NCI-H2227 (cell line): Measurements from ENCODE around the gene METTL22.
"Not testable (repeated sequence)": the region's sequence is repeated elsewhere in the genome, so short reads cannot be mapped to it uniquely, and the experiment has no call there.

Experiments
- DNase-seq: peaks from one replicate; lab custom pipeline; 2025; ENCODE audit not compliant: unreplicated experiment; lab: John Stamatoyannopoulos, UW

The METTL22 gene

DNA sequence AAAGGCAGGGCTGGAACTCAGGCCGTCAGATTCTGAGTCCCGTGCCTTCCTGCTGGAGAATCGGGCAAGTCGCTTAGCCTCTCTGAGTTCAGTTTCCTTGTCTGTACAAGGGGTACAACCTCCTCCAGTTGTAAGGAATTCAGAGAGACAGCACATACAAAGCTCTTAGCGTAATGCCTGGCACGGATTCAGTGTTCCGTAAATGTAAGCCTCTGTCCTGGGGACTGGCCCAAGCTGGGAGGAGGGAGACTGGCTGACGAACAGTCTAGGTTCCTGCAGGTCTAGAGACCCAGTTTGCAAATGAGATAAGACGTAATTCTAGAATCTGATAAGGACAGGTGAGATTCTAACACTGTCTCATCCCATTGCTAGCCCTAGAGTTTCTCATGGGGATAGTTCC is 9.9 kb downstream of the METTL22 start:
- no peak for DNase-seq

DNA sequence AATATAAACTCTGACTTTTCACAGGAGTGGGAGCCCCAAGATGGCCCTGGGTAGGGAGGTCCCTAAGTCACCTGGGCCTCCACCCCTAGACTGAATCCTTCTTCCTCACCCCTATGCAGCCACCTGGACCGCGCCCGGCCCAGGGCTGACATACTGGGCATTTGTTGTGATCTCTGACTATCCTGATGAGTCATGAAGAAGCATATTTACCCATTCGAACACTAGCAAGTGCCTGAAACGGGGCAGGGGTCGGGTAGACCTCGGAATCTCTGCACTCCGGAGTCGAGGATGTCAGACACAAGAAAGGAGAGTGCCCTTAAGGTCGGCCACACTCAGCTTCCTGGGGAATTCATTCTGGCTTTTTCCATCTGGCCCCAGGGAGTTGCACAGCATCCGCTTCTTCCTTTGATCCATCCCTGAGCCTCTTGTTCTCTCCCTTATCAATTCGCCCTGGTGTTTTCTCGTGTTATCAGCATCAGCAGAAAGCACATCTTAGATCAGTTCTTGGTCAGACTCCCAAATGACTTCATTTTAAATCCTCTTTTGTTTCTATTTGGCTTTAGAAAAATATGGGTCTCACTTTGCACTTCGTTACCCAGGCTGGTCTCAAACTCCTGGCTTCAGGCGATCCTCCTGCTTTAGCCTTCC is 10.4 kb downstream of the METTL22 start:
- DNase-seq: no peak

DNA sequence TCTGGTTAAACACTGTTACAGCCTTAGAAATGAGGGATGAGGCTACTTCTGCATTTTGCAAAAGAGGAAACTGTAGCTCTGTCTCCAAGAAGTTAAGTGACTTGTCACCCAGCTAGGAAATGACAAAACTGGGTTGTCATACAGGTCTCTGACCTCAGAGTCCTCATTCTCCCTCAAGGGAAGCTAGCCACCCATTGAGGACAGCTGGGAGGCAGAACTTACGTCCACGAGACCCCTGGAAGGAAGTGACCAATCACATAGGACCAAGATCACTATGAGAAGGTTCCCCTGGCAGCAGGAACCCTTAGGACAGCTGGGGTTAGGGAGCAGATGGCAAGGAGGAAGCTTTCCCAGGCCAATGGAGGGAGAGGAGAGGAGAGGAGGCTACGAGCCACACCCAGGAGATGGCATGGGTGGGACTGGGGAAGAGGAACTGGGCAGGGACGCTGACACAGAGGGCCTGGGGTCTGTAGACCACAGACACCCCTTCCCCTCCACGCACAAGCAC is 11.2 kb downstream of the METTL22 start:
- DNase-seq: no peak

DNA sequence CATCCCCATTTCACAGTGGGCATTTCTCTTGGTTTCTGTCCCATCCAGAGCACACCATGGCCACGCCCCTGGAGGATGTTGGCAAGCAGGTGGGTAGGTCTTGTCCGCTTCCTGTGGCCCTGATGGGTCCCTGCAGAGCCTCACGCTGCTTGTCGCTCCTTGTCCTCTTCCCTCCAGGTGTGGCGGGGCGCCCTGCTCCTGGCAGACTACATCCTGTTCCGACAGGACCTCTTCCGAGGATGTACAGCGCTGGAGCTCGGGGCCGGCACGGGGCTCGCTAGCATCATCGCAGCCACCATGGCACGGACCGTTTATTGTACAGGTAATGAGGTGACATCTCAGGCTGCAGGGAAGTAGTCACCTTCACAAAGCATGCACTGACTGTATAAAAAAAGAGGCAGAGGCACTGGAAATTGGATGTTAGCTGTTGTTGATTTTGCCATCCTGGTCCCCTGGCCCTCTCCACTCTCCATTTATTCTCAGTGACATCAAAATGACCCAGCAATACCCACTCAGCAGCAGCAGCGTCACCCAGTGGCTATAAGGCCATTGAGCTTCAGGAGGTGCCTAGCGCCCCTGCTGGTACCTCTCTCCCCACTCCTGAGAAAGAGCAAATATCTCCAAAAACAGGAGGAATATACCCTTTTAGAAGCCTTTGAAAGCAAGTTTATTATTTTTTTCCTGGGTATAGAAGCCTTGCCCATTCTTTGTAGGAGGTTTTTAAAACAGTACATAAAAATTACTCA is 13.7 kb downstream of the METTL22 start:
- peak; percentile 73 for DNase-seq

DNA sequence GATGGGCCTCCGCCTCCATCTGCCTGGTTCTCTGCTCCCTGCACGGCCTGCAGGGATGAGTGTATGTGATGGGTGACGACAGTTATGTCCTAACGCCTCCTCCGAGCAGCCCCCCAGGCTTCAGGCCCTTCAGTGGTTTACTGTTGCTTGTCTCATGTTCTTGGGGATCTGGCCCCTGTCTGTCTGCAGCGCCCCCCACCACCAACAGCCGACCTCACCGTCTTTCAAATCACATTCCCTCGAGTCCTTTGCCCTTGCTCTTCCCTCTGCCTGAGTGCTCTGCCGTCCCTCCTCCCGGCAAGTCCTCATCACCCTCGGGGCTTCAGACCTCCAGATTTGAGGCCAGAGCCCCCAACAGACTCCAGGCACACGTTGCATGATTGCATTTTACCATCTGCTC is 18.2 kb downstream of the METTL22 start:
- DNase-seq: no peak

DNA sequence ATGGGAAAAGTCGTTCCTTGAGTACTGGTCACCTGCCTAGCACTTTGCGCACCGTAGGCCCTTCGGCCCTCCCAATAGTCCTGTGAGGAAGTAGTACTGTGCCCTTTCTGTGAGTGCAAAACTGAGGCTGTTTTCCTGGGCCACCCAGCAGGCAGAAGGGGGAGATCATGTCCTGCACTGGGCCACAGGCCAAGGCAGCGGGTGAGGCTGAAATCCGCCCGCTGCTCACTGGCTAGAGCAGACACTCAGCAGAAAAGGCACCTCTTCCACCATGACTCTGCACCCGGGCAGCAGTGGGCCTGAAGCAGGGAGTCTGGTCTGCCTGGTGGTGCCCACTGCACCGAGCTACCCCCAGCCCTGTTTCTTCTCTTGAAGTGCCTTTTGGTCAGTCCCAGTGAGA is 20.2 kb downstream of the METTL22 start:
- no peak for DNase-seq

DNA sequence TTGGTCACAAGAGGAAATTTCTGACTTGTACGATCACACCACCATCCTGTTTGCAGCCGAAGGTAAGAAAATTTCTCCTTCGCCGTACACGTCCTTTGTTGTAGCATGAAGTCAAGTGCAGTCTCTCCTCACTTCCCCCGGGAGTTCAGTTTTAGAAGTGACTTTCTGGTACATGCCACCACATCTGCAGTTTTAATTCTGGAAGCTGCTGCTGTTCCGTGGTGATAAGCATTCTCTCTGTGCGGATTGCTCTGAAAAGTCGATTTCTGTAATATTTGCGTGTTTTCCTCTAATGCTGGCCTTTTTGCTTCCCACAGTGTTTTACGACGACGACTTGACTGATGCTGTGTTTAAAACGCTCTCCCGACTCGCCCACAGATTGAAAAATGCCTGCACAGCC is 20.6 kb downstream of the METTL22 start:
- DNase-seq: no peak

DNA sequence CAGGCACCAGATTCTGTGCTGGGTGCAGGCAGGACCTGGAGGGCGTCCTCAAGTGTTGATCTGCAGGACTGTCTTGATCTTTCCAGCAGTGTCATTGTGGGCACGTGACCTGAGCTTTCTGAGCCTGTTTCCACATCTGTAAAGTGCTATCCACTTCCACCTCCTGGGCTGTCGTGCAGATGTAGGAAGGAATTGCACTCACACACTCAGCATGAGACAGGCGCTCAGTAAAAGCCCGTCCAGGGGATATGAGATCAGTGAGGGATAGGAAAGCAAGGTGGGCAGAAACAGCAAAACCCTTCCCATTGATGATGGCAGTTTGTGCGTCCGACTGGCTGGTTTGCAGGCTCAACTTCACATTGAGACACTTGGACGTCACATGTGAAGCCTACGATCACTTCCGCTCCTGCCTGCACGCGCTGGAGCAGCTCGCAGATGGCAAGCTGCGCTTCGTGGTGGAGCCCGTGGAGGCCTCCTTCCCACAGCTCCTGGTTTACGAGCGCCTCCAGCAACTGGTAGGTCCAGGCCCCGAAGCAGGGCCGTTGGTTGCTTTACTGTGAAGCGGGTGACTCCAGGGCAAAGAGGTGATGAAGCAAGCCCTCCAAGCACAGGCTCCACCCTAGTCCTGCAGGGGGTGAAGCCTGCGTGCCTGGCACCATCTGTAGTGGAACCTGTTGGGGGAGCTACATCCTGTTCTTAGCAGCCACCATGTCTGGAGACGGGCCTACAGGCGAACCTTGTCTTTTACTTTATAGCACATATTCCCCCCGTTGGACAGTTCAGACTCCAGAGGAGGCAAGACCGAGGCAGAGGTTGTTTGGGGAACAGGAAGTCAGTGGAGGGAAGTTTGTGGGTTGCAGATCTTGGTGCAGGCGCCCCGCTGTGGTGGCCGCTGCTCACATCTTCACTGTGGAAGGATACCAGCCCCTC is 23.0 kb downstream of the METTL22 start:
- DNase-seq: no peak

DNA sequence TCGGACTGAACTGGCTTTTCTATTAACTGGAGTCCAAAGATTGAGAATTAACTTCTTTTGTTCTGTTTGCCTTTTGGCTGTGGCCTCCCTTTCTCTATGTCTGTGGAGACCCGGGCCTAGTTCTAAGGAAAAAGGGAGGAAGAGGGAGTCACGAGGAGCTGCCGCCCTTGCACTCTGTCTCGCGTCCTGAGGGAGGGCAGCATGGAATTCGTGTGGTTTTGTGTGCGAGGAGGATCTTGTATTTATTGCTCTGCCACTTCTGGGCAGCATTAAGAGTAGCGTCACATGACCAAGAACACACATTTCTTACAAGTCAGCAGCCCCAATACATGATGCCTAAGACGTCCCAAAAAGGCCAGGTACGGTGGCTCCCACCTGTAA is 23.6 kb downstream of the METTL22 start:
- DNase-seq: no peak

DNA sequence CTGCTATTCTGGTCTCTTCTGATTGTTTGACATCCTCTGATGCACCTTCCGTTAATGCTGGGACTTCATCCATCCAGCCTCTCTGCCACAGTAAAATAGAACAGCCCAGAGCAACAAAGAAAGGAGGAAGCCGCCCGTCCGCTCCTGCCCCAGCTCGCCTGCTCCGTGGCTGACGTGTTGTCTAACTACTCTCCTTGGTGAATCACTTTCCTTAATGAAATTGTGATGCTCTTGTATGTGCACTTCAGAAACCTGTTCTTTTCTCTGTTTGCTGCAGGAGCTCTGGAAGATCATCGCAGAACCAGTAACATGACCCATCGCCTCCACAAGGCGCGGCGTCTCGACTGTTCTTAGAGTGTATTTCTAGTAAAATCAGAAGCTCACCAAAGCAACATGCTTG is 24.3 kb downstream of the METTL22 start:
- DNase-seq: no peak

DNA sequence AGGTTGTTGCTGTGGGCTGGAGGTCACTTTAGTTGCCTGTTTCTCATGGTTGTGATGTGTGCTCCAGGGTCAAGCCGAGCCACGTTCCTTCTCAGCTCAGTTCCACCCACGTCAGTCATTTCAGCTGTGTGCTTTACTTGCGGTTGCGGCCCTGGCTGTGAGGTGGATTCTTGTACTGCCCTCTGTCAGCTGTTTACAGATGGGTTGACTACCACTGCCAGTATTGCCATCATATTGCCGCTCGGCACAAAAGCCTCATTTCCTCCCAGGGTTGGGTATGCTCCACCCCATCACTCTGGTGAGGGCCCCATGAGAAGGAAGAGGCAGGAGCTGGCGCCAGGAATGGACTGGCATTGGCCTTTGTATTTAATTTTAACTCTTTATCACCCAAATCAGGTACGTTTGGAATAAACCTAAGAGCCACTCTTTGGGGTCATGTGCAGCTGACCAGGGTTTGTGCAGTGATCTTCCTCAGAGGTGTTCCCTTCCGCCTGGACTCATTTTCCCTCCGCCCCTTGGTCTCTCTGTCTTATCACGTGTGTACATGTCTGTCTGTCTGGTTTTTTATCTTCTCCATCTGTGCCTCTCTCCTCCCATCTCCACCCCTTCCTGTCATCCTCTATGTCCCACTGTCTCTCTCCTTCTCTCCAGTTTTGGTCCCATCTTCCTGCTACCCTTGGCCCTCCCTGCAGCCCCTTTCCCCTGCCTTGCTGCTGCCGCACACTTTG is 25.0 kb downstream of the METTL22 start:
- DNase-seq: no peak

DNA sequence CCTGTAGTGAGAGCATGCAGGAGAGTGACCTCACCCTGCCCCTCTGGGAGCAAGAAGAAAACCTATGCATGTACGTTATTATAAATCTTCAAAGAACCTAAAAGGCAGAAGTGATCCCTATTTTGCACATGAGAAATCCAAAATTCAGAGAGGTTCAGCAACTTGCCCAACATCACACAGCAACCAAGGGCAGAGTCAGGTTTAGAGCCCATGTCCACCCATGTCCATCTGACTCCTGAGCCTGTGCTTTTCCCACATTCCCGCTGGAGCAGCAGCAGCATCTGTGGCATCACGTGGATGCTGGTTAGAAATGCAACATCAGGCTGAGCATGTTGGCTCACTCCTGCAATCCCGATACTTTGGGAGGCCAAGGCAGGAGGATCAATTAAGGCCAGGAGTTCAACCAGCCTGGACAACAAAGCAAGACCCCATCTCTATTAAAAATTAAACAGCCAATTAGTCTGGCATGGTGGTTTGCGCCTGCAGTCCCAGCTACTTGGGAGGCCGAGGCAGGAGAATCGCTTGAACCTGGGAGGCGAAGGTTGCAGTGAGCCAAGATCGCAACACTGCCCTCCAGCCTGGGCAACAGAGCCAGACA is 26.3 kb downstream of the METTL22 start:
- DNase-seq: no peak

DNA sequence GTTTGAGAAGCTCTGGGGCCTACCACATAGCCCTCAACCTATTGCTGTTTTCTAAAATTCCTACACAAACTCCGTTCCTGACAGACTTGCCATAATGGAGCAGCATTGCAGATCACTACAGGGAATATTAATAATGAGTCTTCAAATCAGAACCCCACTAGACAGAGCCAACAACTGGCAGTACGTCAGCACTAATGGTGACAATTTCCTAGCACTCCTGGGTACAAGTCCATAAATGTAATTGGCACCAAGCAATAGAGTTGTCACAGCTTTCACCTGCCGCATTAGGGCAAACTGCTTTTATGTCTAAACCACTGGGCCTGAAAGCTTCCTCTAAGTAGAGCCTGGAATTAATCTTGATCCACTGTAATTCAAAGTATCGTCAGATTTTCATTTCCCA is 27.4 kb downstream of the METTL22 start:
- DNase-seq: peak; percentile 44

DNA sequence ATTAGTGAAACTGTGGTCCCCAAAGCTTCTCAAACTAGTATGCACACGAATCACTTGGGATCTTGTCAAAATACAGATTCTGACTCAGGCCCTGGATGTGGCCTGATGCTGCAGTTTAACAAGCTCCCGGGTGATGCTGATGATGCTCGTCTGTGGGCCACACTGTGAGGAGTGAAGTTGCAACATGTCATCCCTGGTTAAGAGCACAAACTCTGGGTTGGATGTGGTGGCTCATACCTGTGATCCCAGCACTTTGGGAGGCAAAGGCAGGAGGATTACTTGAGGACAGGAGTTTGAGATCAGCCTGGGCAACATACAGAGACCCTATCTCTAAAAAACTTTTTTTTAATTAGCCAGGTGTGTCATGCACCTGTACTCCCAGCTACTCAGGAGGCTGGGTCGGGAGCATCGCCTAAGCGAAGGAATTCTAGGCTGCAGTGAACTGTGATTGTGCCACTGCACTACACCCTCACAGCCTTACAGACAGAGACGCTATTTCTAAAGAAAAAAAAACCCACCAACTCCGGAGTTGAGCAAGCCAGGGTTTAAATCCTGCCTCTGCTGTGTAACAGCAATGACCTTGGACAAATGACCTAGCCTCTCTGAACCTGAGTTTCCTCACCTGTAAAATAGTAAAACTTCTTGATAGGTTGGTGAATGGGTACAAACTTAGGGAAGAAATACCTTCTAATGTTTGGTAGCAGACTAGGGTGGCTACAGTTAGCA is 28.5 kb downstream of the METTL22 start:
- DNase-seq: no peak

DNA sequence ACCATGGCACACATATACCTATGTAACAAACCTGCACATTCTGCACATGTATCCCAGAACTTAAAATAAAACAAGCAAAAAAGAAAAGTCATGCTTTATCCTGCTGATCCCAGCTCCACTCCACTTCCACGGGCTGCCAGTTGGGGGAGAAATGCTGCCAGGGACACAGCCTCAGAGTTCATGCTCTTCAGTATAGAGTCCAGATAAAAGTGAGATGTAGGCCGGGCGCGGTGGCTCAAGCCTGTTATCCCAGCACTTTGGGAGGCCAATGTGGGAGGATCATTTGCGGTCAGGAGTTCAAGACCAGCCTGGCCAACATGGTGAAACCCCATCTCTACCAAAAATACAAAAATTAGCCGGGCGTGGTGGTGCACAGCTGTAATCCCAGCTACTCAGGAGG is 30.5 kb downstream of the METTL22 start:
- DNase-seq: not testable (repeated sequence)

DNA sequence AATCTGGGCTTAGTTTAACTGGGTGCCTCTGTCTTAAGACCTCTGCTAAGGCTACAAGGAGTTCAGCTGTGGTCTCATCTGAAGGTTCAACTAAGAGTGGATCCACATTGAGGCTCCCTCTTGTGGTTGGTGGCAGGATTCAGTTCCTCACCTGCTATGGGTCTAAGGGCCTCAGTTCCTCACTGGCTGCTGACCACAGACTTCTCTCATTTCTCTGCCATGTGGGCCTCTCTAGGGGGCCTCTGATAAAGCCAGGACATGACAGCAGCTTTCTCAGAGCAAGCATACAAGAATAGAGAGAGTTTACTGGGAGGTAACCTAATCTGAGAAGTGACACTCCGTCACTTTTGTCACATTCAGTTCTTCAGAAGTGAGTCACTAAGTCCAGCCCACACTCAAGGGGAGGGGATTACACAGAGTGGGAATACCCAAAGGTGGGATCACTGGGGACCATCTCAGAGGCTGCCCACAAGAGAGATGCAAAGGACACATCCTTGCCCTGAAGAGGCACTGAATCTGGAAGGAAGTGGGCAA is 33.8 kb downstream of the METTL22 start:
- peak; percentile 18 for DNase-seq

DNA sequence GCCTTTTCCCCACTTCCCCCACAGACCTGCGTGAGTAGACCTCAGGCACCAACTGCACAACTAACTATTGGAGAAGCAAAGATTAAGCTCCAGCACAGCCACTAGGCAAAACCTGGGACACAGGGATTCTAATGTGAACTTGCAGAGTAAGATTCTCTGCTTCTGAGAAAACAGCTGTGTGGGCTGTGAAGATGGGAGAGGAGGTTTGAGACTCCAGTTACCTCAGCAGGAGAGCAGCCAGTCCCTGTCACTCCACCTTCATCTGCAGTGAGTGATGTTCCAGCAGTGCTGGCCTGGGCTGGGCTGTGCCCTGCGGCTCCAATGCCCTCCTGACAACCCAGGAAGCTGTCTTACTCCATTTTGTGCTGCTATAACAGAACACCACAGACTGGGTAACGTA is 34.9 kb downstream of the METTL22 start:
- DNase-seq: no peak

DNA sequence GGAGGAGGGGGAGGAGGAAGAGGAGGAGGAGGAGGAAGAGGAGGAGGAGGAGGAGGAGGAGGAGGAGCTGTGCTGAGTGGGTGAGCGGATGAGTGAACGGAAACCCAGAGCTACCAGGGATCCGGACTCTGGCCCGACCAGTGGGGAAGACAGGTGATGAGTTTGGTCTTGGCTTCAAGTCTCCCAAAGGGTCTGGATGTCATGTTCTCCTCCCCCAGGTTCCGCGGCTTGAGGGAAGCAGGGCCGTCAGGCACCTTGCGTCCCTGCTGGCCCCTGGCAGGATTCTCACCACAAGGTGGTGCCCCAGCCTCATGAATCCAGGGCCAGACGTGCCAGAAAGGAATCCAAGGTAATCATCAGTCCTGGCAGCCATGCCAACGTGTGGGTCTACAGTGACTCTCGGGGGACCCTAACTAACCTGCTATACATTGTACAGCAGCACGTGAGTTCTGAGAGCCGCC is 39.4 kb downstream of the METTL22 start:
- DNase-seq: peak; percentile 87

DNA sequence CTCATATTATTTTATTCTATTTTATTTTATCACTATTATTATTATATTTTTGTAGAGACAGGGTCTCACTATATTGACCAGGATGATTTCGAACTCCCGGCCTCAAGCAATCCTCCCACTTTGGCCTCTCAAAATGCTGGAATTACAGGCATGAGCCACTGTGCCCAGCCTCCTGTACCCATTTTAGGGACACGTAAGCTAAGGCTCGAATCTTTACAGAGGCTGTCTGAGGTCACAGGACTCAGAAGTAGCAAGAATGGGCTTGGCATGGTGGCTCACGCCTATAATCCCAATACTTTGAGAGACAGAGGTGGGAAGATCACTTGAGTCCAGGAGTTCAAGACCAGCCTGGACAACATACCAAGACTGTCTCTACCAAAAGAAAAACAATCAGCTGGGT is 40.2 kb downstream of the METTL22 start:
- DNase-seq: no peak
